Measurements from ENCODE around the gene GAPVD1. TPM values are rescaled to one million over a fixed set of nuclear protein-coding genes. Genes with fewer than 3 reads are reported as not detected.
A peak's percentile ranks its signal among the peaks of the same experiment; 100 is the strongest.

GAPVD1 gene
- polyA plus RNA-seq, 2 of the 4 experiments (the other 2 are of a cell fraction), result 18.2 to 23.0 TPM

GRCh38 chr9:125296843-125297372 is 35.3 kb downstream of the GAPVD1 start (continued):
- TF ChIP-seq, protein P1, sequence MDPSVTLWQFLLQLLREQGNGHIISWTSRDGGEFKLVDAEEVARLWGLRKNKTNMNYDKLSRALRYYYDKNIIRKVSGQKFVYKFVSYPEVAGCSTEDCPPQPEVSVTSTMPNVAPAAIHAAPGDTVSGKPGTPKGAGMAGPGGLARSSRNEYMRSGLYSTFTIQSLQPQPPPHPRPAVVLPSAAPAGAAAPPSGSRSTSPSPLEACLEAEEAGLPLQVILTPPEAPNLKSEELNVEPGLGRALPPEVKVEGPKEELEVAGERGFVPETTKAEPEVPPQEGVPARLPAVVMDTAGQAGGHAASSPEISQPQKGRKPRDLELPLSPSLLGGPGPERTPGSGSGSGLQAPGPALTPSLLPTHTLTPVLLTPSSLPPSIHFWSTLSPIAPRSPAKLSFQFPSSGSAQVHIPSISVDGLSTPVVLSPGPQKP (IDR thresholded peaks at IDR 0.05; ENCODE audit: low read depth, low read length), result no peak
- TF ChIP-seq SREBF2 (IDR thresholded peaks at IDR 0.05) (no peak), SMC3 (IDR thresholded peaks at IDR 0.05) (no peak), HMGXB4 (CRISPR knock-in tag; IDR thresholded peaks at IDR 0.05; ENCODE audit: borderline replicate concordance) (no peak), CEBPB (IDR thresholded peaks at IDR 0.05) (peak in 1 of 2 experiments; percentile 62; a peak in 2 of 4 replicates), ATOH8 (CRISPR knock-in tag; IDR thresholded peaks at IDR 0.05; ENCODE audit: low read depth) (0 out of 2 replicates have a peak, but pooled peaks have one; percentile 16), CHD2 (IDR thresholded peaks at IDR 0.05; ENCODE audit: low read length, partially characterized antibody) (no peak), GATA3 (IDR thresholded peaks at IDR 0.05; ENCODE audit: borderline replicate concordance) (peak; percentile 97), KDM1A (IDR thresholded peaks at IDR 0.05; ENCODE audit: low read depth) (no peak), HEYL (CRISPR knock-in tag; IDR thresholded peaks at IDR 0.05) (no peak), POLR2A (IDR thresholded peaks at IDR 0.05; ENCODE audit: low read length) (no peak), FOSL2 (IDR thresholded peaks at IDR 0.05) (0 out of 2 replicates have a peak, but pooled peaks have one; percentile 29), FOSL2 (CRISPR knock-in tag; IDR thresholded peaks at IDR 0.05) (peak; percentile 77), FOXS1 (CRISPR knock-in tag; IDR thresholded peaks at IDR 0.05) (peak; percentile 91; the same call in 1 of the 2 replicates), CHD4 (IDR thresholded peaks at IDR 0.05; ENCODE audit: borderline replicate concordance) (no peak), USF2 (IDR thresholded peaks at IDR 0.05) (no peak), RARB (CRISPR knock-in tag; IDR thresholded peaks at IDR 0.05) (no peak), ZSCAN20 (CRISPR knock-in tag; IDR thresholded peaks at IDR 0.05) (no peak), HOXB5 (CRISPR knock-in tag; IDR thresholded peaks at IDR 0.05) (no peak), EHMT2 (IDR thresholded peaks at IDR 0.05; ENCODE audit: low read depth) (no peak), BCL3 (IDR thresholded peaks at IDR 0.05) (peak; percentile 64; the same call in 1 of the 3 replicates), JUN (IDR thresholded peaks at IDR 0.05) (peak; percentile 87 to 91), ZFP36 (IDR thresholded peaks at IDR 0.05; ENCODE audit: borderline replicate concordance, partially characterized antibody) (peak; percentile 84)
- TF ChIP-seq, protein P2, sequence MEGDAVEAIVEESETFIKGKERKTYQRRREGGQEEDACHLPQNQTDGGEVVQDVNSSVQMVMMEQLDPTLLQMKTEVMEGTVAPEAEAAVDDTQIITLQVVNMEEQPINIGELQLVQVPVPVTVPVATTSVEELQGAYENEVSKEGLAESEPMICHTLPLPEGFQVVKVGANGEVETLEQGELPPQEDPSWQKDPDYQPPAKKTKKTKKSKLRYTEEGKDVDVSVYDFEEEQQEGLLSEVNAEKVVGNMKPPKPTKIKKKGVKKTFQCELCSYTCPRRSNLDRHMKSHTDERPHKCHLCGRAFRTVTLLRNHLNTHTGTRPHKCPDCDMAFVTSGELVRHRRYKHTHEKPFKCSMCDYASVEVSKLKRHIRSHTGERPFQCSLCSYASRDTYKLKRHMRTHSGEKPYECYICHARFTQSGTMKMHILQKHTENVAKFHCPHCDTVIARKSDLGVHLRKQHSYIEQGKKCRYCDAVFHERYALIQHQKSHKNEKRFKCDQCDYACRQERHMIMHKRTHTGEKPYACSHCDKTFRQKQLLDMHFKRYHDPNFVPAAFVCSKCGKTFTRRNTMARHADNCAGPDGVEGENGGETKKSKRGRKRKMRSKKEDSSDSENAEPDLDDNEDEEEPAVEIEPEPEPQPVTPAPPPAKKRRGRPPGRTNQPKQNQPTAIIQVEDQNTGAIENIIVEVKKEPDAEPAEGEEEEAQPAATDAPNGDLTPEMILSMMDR (IDR thresholded peaks at IDR 0.05), result no peak
- TF ChIP-seq, protein P3, sequence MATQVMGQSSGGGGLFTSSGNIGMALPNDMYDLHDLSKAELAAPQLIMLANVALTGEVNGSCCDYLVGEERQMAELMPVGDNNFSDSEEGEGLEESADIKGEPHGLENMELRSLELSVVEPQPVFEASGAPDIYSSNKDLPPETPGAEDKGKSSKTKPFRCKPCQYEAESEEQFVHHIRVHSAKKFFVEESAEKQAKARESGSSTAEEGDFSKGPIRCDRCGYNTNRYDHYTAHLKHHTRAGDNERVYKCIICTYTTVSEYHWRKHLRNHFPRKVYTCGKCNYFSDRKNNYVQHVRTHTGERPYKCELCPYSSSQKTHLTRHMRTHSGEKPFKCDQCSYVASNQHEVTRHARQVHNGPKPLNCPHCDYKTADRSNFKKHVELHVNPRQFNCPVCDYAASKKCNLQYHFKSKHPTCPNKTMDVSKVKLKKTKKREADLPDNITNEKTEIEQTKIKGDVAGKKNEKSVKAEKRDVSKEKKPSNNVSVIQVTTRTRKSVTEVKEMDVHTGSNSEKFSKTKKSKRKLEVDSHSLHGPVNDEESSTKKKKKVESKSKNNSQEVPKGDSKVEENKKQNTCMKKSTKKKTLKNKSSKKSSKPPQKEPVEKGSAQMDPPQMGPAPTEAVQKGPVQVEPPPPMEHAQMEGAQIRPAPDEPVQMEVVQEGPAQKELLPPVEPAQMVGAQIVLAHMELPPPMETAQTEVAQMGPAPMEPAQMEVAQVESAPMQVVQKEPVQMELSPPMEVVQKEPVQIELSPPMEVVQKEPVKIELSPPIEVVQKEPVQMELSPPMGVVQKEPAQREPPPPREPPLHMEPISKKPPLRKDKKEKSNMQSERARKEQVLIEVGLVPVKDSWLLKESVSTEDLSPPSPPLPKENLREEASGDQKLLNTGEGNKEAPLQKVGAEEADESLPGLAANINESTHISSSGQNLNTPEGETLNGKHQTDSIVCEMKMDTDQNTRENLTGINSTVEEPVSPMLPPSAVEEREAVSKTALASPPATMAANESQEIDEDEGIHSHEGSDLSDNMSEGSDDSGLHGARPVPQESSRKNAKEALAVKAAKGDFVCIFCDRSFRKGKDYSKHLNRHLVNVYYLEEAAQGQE (IDR thresholded peaks at IDR 0.05), result no peak

Measured in A549 (cell line).